Measurements from ENCODE around the gene ARID1B.
"Not testable (repeated sequence)": the region's sequence is repeated elsewhere in the genome, so short reads cannot be mapped to it uniquely, and the experiment has no call there.

Gene ARID1B

DNA sequence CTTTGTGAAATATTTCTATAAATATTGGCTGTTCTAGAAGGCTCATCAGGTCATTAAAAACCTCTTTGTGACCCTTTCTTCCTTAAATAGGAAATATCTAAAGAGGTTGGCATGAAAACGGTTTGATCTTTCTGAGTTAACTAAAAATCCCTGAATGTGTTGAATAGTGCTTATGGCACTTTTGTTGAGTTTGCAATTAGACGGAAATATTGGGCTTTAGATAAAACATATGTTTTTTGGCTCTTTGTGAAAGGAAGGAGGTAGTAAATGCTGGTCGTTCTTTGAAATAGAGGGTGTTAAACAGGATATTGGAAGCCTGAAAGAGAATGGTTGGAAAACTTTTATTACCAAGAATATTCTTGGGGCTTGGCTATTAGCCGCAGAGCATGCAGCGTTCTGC is 163.0 kb downstream of the ARID1B start:
- no peak for DNase-seq (ENCODE audit: low read depth)

DNA sequence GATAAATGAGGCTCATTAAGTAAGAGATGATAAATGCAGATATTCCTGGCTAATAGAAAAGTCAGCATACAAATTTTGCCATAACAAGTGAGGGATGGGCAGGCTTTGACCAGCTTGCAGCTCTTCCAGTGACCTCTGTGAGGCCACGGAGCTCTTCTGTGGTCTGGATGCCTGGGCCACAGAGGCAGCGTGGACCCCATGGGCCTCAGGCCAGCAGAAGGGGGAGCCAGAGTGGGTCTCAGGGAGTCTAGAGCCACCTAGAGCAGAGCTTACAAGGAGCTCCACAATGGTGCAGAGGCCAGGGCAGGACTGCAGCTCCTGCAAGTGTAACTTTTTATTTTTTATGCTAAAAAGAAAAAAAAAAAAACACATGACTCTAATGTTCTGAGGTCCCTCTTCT is 165.1 kb downstream of the ARID1B start:
- DNase-seq (ENCODE audit: low read depth) = no peak

DNA sequence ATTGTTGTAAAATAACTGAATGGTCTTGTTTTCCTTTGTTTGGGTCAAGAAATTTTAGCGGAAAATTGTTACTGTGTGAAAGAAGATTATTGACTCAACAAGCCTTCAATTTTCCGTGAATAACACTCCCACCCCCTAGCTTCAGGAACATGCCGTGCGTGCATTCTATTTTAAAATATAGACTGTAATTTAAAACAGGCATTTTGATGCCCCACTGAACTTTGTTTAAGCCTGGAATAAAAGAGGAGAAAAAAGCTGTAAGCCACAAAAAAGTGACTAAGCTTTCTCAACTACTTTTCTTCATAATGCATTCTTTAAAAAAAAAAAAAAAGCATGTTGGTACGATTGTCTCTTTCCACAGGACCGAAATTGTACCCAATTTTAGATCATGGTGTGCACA is 166.0 kb downstream of the ARID1B start:
- DNase-seq (ENCODE audit: low read depth) = no peak

DNA sequence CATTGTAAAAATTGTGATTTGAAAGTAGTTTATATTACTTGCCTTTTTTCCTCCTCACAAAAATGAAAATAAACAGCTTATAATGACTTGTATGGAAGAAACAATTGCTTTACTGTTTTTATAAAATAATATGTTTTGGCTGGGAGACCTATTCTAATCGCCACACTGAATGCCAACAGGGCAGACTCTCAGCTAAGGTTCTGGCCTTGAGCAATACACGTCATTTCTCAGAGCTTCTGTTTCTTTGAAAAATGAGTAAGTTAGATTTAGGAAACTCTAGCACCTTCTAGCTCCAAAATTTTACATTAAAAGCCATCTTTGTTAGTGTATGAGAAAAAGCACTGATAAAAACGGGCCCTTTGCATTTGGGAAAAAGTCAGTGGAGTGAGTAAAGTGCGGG is 166.6 kb downstream of the ARID1B start:
- DNase-seq (ENCODE audit: low read depth) = no peak

DNA sequence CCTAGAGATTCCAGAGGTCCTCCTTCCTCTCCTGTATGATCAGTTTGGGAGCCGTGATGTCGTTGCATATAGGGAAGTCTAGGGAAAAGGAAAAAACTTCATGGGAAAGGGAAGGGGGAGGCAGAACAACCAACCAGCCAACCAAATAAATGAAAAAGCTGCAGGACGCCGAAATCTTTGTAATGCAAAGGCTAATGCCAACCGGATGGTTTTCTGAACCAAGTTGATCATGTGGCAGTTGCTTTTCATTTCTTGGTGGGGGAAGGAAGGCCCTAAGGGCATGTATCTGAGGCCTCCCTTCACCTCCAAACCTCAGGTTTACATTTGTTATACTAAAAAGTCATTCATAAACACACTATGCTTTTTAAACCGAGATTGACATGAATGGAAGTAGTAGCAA is 167.2 kb downstream of the ARID1B start:
- no peak for DNase-seq (ENCODE audit: low read depth)

DNA sequence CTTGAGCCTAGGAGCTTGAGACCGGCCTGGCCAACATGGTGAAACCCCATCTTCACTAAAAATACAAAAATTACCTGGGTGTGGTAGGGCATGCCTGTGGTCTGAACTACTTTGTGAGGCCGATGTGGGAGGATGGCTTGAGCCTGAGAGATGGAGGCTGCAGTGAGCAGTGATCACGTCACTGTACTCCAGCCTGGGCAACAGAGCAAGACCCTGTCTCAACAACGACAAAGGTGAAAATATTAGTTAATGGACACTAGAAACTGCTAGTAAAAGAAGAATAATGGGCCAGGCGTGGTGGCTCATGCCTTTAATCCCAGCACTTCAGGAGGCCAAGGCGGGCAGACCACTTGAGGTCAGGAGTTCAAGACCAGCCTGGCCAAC is 168.6 kb downstream of the ARID1B start:
- not testable (repeated sequence) for DNase-seq (ENCODE audit: low read depth)

DNA sequence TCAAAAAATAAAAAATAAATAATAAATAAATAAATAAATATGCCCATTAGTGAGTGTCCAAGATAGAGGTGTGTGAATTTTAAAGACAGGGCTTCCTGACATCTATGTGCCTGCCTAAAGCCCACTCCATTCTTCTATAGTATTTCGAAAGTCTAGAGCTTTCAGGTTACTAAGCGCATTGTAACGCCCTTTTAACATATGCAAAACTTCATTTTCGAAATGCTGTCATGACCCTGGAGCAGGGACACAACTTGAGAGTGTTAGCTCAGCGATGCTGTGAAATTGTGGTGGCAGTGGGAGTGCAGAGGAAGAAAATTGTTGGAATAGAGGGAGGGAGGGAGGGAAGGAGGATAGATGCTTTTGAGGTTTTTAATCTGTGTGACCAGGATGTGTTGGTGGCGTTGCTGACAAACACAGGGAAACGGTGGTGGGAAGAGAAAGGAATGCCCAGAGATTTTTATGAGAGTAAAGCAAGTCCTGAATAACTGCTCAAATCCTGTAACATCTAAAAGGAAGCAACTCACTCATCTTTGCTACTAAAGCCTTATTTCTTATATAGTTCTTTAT is 169.3 kb downstream of the ARID1B start:
- DNase-seq (ENCODE audit: low read depth) = no peak

DNA sequence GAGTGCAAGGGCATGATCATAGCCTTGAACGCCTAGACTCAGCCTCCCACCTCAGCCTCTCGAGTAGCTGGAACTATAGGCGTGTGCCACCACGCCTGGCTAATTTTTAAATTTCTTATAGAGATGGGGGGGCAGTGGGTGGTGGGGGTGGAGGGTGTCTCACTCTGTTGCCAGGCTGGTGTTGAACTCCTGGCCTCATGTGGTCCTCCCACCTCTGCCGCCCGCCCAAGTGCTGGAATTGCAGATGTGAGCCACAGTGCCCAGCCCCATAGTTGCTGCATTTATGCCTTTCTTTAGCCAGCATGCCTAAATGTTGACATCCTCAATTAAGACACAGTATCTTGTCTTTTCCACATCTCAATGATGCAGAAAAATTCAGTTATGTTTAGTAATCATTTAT is 171.1 kb downstream of the ARID1B start:
- DNase-seq (ENCODE audit: low read depth) = no peak

DNA sequence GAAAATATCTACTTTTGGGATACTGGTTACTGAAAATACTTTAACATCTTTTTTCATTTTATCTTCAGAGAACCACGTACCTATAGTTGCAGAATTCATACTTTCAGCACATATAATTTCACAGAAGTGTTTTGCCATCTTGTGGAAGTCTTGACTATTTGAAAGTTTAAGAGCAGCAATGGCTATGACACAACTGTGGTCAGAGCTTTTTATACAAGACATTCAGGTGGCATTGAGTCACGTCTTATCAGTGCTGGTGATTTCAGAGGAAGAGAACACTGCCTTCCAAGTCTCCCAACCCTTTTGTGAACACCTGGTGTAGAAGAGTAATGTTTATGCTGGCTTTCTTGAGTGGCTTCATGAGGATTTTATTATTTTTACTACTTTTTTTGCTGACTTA is 171.6 kb downstream of the ARID1B start:
- no peak for DNase-seq (ENCODE audit: low read depth)

DNA sequence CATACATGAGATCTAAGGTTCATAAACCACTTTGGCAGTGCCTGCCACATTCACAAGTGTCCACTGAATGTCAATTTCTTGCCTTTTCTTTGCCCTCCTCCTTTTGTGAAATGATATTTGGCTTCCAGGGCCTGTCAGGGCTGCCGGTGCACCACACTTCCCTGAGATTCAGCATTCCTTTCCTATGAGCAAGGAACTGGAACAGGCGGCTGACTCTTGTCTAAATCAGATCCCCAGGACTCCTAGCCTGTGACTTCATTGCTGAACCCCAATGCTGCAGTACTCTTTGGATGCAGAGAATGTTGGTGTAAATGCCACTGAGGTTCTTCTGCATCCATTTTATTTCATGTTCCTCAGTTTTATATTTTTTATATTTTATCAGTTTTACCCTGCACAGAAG is 172.2 kb downstream of the ARID1B start:
- no peak for DNase-seq (ENCODE audit: low read depth)

DNA sequence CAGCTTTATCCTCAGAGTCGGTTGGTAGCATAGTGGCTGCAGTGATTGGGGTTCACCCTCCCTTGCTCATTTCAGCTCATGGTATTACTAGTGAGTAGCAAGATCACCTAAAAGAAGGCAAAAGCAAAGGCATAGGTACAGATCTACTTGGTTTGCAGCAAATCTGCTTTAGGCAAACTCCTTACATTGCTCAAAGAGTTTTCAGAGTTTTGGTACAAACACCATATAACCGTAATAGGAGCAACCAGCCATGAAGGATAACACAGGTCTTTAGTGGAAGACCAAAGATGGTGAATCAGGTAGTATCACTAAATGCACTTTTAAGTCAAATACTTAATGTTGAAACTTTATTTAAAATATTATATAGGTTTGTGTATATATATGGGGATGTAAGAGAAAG is 172.9 kb downstream of the ARID1B start:
- no peak for DNase-seq (ENCODE audit: low read depth)

DNA sequence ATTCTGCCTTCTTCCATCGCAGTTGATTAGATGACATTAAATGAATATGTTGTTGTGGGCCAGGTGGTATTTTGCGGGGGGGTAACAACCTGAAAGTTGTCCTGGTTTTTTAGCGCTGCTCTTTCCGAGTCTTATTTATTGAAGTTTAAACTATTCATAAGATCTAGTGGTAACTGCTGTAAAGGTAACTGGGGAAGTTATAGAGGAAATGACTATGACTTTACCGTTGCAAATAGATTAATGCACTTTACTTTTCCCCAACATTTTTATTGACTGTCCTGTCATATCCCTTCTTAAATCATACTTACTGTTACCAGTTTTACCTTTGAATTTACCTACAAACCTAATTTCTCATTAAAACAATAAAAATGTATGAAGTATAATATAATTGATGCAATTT is 173.4 kb downstream of the ARID1B start:
- no peak for DNase-seq (ENCODE audit: low read depth)

DNA sequence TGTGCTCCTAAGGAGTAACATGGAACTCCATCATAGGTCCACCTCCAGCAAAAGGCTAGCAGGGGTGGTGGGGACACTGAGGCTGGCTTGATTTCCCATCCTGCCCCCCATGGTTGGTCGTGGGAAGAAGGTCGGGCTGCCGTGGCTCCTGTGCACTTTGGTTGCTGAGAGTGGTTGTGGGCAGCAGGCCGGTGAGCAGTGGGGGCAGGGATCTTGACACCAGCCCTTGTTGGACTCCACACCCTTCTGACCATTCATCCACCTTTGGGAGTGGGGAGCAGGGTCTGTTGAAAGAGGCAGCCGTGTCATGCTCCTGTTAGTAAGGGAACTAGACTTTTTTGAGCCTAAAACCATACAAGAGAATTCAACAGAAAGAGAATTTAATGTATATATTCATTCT is 175.2 kb downstream of the ARID1B start:
- no peak for DNase-seq (ENCODE audit: low read depth)

DNA sequence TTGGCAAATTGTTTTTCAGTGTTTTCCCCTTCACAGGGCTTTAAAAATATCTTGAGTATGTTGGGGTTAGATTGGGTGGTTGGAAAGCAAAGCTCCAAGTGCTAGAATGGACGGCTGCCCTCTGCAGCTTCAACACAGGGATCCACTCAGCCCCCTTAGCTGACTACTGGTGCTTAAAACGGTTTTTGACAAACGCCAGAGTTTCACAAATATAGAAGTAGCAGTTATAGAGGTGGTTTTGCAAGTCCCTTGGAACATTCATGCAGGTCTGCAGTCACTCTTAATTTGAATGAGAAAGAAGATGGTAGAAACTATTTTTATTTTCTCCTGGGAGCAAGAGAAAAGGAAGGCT is 175.9 kb downstream of the ARID1B start:
- DNase-seq (ENCODE audit: low read depth) = no peak

DNA sequence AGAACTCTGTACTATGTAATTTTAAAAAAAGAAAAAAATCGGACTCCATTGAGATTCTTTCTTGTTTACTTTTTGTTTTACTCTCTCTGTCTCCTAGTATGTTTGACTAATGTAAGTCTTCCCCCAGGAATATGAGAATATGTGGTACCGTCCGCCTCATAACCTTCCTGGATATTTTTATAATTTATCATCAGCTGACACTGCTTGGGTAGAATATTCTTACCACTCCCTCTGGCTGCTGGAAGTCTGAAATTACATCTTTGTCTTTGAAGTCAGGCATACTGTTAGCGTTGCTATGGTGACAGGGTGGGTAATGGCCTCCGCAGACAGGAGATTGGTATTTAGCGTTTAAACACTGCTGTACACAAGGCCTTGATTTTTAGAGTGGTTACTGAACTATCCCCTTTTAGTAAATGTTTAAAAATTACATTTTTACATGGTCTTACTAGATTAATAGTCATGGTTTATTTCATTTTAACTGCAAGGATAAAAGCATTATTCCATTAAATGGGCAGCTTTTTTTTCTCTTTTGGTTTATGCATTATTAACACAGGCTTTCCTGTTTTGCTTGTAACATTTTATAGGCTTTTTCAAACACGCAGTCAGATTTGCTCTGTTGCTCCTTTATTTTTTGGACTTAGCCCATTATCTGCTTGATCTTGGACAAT is 176.4 kb downstream of the ARID1B start:
- DNase-seq (ENCODE audit: low read depth) = no peak

DNA sequence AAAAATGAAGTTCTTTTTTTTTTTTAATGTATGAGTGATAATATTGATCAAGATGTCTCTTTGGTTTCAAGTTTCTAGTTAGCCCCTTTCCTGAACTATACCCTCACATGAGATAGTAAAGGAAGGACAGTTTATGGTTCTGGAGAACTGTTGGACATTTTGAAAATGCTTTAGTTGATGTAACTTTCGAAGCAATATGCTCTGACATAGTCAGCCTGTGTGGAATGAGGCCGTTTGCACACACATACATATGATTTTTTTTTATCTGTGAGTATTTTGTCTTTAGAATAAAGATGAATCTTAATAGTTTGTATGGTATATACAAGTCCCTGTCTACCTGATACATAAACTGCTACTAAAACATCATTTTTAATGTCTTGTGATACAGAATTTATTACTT is 177.0 kb downstream of the ARID1B start:
- no peak for DNase-seq (ENCODE audit: low read depth)

DNA sequence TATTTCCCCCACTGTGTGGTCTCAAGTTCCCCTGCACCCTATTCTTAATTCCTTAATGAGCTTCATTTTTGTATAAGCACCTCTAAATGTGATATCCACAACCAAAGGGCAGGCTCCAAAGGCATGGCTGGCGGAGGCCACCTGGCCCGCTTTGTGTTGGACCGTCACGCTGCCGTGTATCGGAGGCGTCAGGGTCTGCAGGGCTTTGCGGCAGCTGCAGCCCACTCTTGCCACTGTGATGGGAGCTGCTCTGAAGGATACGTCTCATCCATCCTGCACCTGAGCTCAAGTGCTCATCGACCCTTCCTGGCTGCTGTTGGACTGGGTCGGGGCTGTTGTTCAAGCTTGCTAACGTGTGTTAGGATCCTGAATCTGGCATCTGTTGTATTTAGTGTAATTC is 177.6 kb downstream of the ARID1B start:
- DNase-seq (ENCODE audit: low read depth) = no peak

DNA sequence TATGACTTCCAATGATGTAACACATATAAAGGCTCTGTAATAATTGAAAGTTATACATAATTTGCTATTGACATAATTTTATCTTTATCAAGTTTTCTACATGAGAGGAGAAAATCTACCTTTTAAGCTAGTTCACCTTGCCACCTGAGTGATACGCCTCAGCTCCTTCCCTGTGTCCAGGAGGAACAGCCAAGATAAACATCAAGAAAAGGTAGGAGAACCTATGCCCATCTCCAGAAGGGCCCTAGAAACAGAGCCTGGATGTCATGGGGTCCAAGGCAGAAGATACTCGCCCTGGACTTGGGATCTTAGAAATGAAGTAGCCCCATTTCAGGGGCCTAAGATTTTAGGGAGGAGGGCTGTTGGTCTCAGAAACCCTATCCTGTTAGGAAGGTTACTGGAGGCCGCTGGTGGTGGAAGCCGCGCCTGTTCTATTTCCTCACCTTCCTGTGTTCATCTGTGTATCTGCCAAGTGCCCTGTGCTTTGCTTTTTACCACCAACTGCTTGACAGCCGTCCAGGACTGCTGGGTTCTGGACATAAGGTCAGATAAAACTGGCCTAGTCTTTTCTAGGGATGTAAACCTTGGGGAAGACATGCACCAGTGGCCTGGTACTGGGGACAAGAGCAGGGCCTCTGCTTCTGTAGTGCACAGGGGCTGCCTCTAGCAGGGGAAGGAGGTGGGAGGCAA is 178.5 kb downstream of the ARID1B start:
- DNase-seq (ENCODE audit: low read depth) = no peak

DNA sequence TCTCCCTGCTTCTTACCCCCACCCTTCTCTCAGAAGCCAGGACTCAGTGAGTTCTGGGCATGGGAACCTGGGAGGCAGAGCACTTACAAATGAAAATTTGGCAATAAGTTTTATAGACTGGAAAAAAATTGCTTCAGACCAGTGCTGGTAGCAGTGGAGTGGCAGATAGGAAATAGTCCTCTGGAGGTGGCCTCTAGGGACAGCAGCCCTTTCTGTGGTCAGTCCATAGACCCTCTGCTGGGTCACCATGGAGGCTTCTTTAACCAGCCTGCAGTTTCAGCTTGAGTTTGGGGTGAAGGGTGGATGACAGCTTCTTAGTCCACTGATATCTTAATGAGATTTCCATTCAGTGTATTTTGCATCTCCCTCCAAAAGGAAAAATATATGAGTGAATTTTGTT is 179.1 kb downstream of the ARID1B start:
- no peak for DNase-seq (ENCODE audit: low read depth)

DNA sequence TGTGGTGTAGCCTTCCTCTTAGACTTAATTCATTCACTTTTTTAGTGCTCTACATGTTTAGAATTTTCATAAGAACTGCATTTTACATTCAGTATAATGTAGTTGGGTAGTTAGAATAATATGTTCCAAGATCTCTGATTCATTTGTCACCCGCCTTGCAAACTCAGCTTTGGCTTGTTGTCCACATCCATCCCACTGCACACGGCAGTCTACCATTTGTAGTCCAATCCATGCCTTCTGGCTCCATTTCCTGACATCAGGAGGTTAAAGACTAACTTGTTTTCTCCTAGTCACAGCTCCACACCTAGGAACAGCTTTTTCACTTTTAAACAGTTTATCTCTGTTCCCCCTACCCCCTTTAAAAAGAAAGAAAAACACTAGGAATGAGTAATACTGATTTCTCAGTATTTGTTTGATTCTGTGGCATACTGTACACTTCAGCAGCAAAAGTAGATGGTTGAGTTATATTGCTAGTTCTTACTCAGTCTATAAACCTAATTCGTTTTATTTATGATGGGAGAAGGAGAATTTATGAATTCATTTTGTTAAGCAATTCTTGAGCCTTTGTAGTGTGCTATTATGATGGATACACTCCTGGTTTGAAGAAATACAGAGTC is 180.9 kb downstream of the ARID1B start:
- DNase-seq (ENCODE audit: low read depth) = no peak

DNA sequence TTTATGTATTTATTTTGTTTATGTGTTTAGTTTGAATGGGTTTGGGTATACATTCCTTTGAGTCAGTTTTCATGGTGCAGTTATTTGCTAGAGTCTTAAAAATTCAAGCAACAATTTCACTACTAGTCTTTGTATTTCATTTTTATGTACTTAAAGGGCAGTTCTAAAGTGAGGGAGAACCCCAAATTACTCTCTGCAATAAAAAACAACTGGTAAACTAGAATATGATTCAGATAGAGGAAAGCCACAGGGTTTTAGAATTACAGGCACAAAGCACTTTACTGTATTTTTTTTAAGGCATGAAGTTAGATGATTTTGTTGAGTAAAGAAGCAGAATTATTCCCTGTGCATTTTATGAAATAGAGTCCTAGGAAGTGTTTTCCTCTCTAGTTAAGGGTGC is 183.3 kb downstream of the ARID1B start:
- DNase-seq (ENCODE audit: low read depth) = no peak

DNA sequence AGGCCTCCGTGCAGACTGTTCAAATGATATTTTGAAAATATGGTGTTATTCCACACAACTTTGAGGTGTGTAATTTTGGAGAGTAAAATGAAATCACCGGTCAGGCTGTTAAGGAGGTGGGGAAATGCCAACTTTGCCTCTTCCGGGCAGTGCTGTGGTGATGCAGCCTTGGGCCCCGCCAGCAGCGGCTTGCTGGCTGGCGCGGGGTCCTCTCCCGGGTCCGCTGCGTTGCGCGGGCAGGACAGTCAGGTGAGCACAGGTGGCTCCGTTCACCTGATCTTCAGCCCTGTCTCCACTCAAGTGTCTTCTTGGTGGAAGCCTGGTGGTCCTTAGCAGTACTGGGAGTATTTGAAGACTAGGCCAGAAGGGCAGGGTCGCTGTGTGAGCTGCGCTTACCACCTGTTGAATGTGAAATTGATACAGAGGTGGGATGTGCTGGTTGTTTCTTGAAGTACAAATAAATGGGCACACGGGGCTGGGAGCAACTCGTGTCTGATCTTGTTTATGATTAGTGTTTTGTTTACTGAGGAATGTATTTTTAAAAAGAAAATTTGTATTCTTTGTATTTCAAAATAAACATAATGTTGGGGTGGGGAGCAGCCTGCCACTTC is 184.2 kb downstream of the ARID1B start:
- DNase-seq (ENCODE audit: low read depth) = no peak
